GM12878 (cell line): ENCODE data around the gene ATXN1. TPM values are rescaled to one million over a fixed set of nuclear protein-coding genes. Genes with fewer than 3 reads are reported as not detected.

Source experiments
- ATAC-seq: fragments of 200-7000 bp; cut with Tn5 transposase; 3 replicates; pipeline ENCODE4 v1.9.1; 2020; ENCODE audit warnings: mild to moderate bottlenecking, moderate library complexity
- BruUV-seq: library from RNA; stranded (reverse); fragments of 400-500 nt; replicated peaks from 2 replicates; lab custom pipeline; 2021; lab: Mats Ljungman, UMichigan
- CTCF ChIA-PET: fragments of 300-600 bp; sonication (Branson Sonifier 250); formaldehyde crosslinking; extraction: SDS; loops from one replicate; lab custom pipeline; 2021; ENCODE audit warnings: inconsistent platforms; lab: Yijun Ruan, JAX
- POLR2A ChIA-PET: fragments of 350-600 bp; formaldehyde crosslinking; extraction: SDS; loops from one replicate; lab custom pipeline; 2021; ENCODE audit warnings: inconsistent platforms; lab: Charles Lee
- RAD21 ChIA-PET: fragments of 300-600 bp; sonication (Branson Sonifier 250); formaldehyde crosslinking; loops from one replicate; lab custom pipeline; 2023; ENCODE audit warnings: antibody characterized with exemption; ENCODE audit not compliant: unreplicated experiment; lab: Charles Lee
- SMC1A ChIA-PET: fragments of 300-600 bp; sonication (Branson Sonifier 250); formaldehyde crosslinking; loops from one replicate; lab custom pipeline; 2023; ENCODE audit not compliant: unreplicated experiment, uncharacterized antibody; lab: Charles Lee
- DNase-seq: peaks from one replicate; pipeline ENCODE4 v3.0.0-alpha.2; 2011; ENCODE audit warnings: low read depth, low spot score
- FAIRE-seq: peaks from 3 replicates; lab custom pipeline; 2011; peaks lifted over from hg19 to GRCh38; lab: Jason Lieb, UNC
- H2AFZ ChIP-seq: 2 replicates; pipeline ENCODE4 v1.6.0; 2011; ENCODE audit warnings: low read depth, low read length, control low read depth; ENCODE audit not compliant: control insufficient read depth
- H3K27ac ChIP-seq: 2 replicates; pipeline ENCODE4 v1.5.1; 2011; ENCODE audit warnings: control low read depth; ENCODE audit not compliant: control insufficient read depth, insufficient read depth
- H3K27me3 ChIP-seq, 2 experiments: replicated peaks in 1 of 2; 2 replicates each; pipeline versions ENCODE4 v1.6.0 to v1.6.1; 2011; ENCODE audit warnings: low read length in 1 of 2; ENCODE audit not compliant: control insufficient read depth in 2 of 2, insufficient read depth in 2 of 2
- H3K36me3 ChIP-seq, 2 experiments: 2 replicates each; pipeline ENCODE4 v1.5.1; 2011; ENCODE audit warnings: low read length in 1 of 2; ENCODE audit not compliant: control insufficient read depth in 2 of 2, insufficient read depth in 2 of 2
- H3K4me1 ChIP-seq: 2 replicates; pipeline ENCODE4 v1.6.1; 2011; ENCODE audit warnings: mild to moderate bottlenecking, low read length, moderate library complexity, mixed read lengths; ENCODE audit not compliant: control insufficient read depth, insufficient read depth
- H3K4me2 ChIP-seq: 2 replicates; pipeline ENCODE4 v1.6.0; 2011; ENCODE audit warnings: control low read depth; ENCODE audit not compliant: control insufficient read depth, insufficient read depth
- H3K4me3 ChIP-seq: fragments of 200-600 bp; sonication (generic); 2 replicates; pipeline ENCODE4 v1.5.1; 2016
- H3K79me2 ChIP-seq: 2 replicates; pipeline ENCODE4 v1.6.0; 2011; ENCODE audit warnings: low read length; ENCODE audit not compliant: control insufficient read depth, insufficient read depth
- H3K9ac ChIP-seq: 2 replicates; pipeline ENCODE4 v1.8.0; 2011; ENCODE audit warnings: low read length, control low read depth, mixed read lengths; ENCODE audit not compliant: control insufficient read depth, insufficient read depth
- H3K9me3 ChIP-seq: replicated peaks from 3 replicates; pipeline ENCODE4 v1.5.1; 2011; ENCODE audit warnings: mild to moderate bottlenecking, low read length; ENCODE audit not compliant: control insufficient read depth, insufficient read depth
- H4K20me1 ChIP-seq: 2 replicates; pipeline ENCODE4 v1.6.0; 2011; ENCODE audit not compliant: control insufficient read depth, insufficient read depth
- BHLHE40 ChIP-seq, 2 experiments: fragments of 450-650 bp in 1 of 2; IDR thresholded peaks; 2 replicates each; pipeline ENCODE4 v1.6.1; 2011 to 2017; ENCODE audit warnings: low read depth in 2 of 2, borderline replicate concordance in 1 of 2, improper control_type of control experiment in 1 of 2, low read length in 1 of 2, mild to moderate bottlenecking in 1 of 2
- IKZF2 ChIP-seq, 2 experiments: fragments of 450-650 bp; IDR thresholded peaks; 2 replicates each; pipeline ENCODE4 v1.6.1; 2017; ENCODE audit warnings: mild to moderate bottlenecking in 2 of 2, moderate library complexity in 2 of 2
- MEF2B ChIP-seq: fragments of 450-650 bp; IDR thresholded peaks from 2 replicates; pipeline ENCODE4 v1.6.1; 2018; ENCODE audit warnings: mild to moderate bottlenecking, moderate library complexity; ENCODE audit not compliant: partially characterized antibody, poor library complexity, severe bottlenecking
- MTA2 ChIP-seq: fragments of 450-650 bp; IDR thresholded peaks from 2 replicates; pipeline ENCODE4 v1.6.1; 2016; ENCODE audit warnings: low read depth, mild to moderate bottlenecking, moderate library complexity
- POU2F2 ChIP-seq: IDR thresholded peaks from 3 replicates; pipeline ENCODE4 v1.6.1; 2011; ENCODE audit warnings: low read depth, mild to moderate bottlenecking, low read length, borderline replicate concordance
- RFX5 ChIP-seq: IDR thresholded peaks from 2 replicates; pipeline ENCODE4 v1.6.1; 2011; ENCODE audit warnings: low read depth, low read length, improper control_type of control experiment
- WGBS: methylation state at CpG from one replicate; pipeline ENCODE4 v1.1.6; 2016; ENCODE audit warnings: low lambda C conversion rate; ENCODE audit not compliant: insufficient replicate concordance, insufficient coverage; ENCODE audit errors: missing lambda C conversion rate; 5-methylcytosine and 5-hydroxymethylcytosine counted together
- in situ Hi-C: fragments of 300-500 bp; cut with MboI; formaldehyde crosslinking; loops from 9 replicates; pipeline ENCODE4 v1.14.3; 2018; ENCODE audit warnings: mixed read lengths
- intact Hi-C: fragments of 100-400 bp; cut with micrococcal nuclease; formaldehyde crosslinking; loops from one replicate; pipeline ENCODE4 v1.14.2; 2022; ENCODE audit not compliant: unreplicated experiment
- polyA plus RNA-seq, 11 experiments: library from polyadenylated mRNA; depleted of rRNA in 4 of 11; unstranded in 6 of 11; stranded (reverse) in 5 of 11; fragments of >200 nt; fragmentation: Nextera tagmentation in 4 of 11; fragmentation: Illumina TruSeq in 1 of 11; extraction: Ambion mirVana in 4 of 11; extraction: Trizol in 1 of 11; gene quantifications; 1 replicate in 1 of 11; 2 replicates in 10 of 11; pipeline versions ENCODE4 v1.2.1 to v1.2.3, GENCODE V29; 2011 to 2016; ENCODE audit warnings: inconsistent platforms in 2 of 11, missing spikeins in 2 of 11, low read depth in 1 of 11
- total RNA-seq, 4 experiments: library from RNA; depleted of rRNA in 3 of 4; stranded (reverse); fragments of >200 nt in 3 of 4; fragmentation: Illumina TruSeq in 1 of 4; extraction: Trizol in 1 of 4; gene quantifications; 2 replicates each; pipeline versions ENCODE4 v1.2.1 to v1.2.3, GENCODE V29; 2013 to 2021
- TF ChIP-seq, protein P1 (sequence below): fragments of 450-650 bp; IDR thresholded peaks from 2 replicates; pipeline ENCODE4 v1.6.1; 2018; ENCODE audit warnings: mild to moderate bottlenecking, low read depth, moderate library complexity; ENCODE audit not compliant: partially characterized antibody
- TF ChIP-seq, protein P2 (sequence below): IDR thresholded peaks from 2 replicates; pipeline ENCODE4 v1.6.1; 2011; ENCODE audit warnings: low read depth, low read length, improper control_type of control experiment, borderline replicate concordance

The ATXN1 gene
- total and polyA plus RNA-seq, 10 of the 15 experiments (the other 5 are each of a cell fraction or from before 2014, with no cell fraction given) = 12.2 to 51.2 (median 20.5) TPM

DNA sequence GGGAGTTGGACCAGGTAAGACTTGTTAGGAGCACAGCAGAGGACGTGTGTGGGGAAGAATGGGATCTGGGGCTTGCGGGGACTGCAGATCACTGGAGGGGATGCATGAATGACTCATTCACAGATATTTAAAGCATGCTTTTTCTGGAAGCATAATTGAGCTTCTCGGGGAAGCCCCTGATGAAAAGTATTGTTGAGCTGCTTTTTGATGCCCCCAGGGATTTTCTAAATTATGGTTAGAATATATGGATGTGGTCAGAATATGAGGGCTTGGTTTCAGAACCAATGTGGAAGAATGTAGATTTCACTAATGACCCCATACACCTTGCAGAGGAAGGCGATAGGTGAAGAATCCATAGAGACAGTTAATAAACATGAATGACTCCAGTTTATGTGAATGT is 486.8 kb downstream of the ATXN1 start (continued):
- TF ChIP-seq, protein P1, sequence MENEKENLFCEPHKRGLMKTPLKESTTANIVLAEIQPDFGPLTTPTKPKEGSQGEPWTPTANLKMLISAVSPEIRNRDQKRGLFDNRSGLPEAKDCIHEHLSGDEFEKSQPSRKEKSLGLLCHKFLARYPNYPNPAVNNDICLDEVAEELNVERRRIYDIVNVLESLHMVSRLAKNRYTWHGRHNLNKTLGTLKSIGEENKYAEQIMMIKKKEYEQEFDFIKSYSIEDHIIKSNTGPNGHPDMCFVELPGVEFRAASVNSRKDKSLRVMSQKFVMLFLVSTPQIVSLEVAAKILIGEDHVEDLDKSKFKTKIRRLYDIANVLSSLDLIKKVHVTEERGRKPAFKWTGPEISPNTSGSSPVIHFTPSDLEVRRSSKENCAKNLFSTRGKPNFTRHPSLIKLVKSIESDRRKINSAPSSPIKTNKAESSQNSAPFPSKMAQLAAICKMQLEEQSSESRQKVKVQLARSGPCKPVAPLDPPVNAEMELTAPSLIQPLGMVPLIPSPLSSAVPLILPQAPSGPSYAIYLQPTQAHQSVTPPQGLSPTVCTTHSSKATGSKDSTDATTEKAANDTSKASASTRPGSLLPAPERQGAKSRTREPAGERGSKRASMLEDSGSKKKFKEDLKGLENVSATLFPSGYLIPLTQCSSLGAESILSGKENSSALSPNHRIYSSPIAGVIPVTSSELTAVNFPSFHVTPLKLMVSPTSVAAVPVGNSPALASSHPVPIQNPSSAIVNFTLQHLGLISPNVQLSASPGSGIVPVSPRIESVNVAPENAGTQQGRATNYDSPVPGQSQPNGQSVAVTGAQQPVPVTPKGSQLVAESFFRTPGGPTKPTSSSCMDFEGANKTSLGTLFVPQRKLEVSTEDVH = no peak
- TF ChIP-seq POU2F2 = no peak
- TF ChIP-seq, protein P2, sequence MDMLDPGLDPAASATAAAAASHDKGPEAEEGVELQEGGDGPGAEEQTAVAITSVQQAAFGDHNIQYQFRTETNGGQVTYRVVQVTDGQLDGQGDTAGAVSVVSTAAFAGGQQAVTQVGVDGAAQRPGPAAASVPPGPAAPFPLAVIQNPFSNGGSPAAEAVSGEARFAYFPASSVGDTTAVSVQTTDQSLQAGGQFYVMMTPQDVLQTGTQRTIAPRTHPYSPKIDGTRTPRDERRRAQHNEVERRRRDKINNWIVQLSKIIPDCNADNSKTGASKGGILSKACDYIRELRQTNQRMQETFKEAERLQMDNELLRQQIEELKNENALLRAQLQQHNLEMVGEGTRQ = no peak
- 0 out of 2 replicates have a peak, but pooled peaks have one; percentile 19 for TF ChIP-seq MTA2
- TF ChIP-seq MEF2B = peak; percentile 19
- TF ChIP-seq IKZF2 (IDR thresholded peaks at IDR 0.05) = peak in 1 of 2 experiments; percentile 27; a peak in 2 of 4 replicates

DNA sequence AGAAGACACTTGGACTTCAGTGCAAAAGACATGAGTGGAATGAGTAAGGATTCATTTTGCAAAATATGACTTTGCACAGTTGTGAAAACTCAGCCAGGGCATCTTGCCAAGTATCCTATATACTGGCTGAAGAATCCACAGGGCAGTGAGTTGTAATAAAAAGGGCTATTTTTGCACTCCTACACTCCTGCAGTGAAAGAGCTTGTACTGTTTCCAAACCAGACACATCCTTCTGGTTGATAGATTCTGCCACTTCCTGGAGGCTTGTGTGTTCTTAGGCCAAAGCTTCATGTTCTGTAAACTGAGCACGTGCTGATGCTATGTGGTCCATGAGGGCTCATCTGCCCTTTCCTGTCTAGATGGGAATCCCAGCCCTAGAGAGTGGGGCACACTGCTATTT is 488.0 kb downstream of the ATXN1 start:
- ChIA-PET SMC1A (interaction anchor here (1.1 kb wide), 1 partner anchor 60 kb away, joined by 3 read pairs; no protein-coding TSS in a partner anchor), POLR2A (interaction anchor here (0.6 kb wide), 1 partner anchor 12 kb away, joined by 3 read pairs; no protein-coding TSS in a partner anchor), RAD21 (interaction anchor here (1.6 kb wide), 1 partner anchor 13 kb away, joined by 4 read pairs; no protein-coding TSS in a partner anchor), CTCF (interaction anchor here (1.4 to 7.9 kb wide), 2 partner anchors 13 to 91 kb away, joined by 3 to 54 read pairs; no protein-coding TSS in a partner anchor)
- TF ChIP-seq BHLHE40 (IDR thresholded peaks at IDR 0.05; ENCODE audit: borderline replicate concordance in 1 of 2, low read depth in 2 of 2, low read length in 1 of 2) (peak in 1 of 2 experiments; percentile 8; a peak in 1 of 4 replicates), RFX5 (no peak)
- ATAC-seq = no peak
- H3K4me1 ChIP-seq = no peaks in the 10 kb centered on the region
- no peak overlapping the region for H3K4me2 ChIP-seq
- in situ Hi-C loops (no loop called here), intact Hi-C loops (no loop called here)
- no peaks in the 10 kb centered on the region for H4K20me1 ChIP-seq
- no peak overlapping the region for H3K27ac ChIP-seq
- H2AFZ ChIP-seq = no peak overlapping the region
- H3K79me2 ChIP-seq = no peaks in the 10 kb centered on the region
- WGBS = 50% methylated on average over 1 of the region's 1 CpG
- no peak for DNase-seq
- no peak overlapping the region for H3K4me3 ChIP-seq
- H3K9me3 ChIP-seq = no peaks in the 10 kb centered on the region
- H3K27me3 ChIP-seq = no peaks in the 10 kb centered on the region; a peak in 2 of 4 replicates
- no peak for FAIRE-seq
- BruUV-seq = no TSS peak
- H3K9ac ChIP-seq = no peak overlapping the region
- H3K36me3 ChIP-seq = no peaks in the 10 kb centered on the region
